Body of pancreas (tissue), 4 donors: ENCODE measurements around the gene RBM7. TPM values are rescaled to one million over a fixed set of nuclear protein-coding genes. Genes with fewer than 3 reads are reported as not detected.

ENCODE experiments used
- ATAC-seq: fragments of 150-250 bp; one replicate; pipeline ENCODE4 v1.9.1; 2016
- DNase-seq, 4 donors: peaks; one replicate each; pipeline ENCODE4 v3.0.0-alpha.2; 2019
- H3K27ac ChIP-seq, 4 donors: fragments of 200-600 bp; sonication (generic); 1 replicate in 3 of 4; 2 replicates in 1 of 4; pipeline versions ENCODE4 v1.5.1 to v1.6.1; 2016 to 2019; ENCODE audit warnings: mild to moderate bottlenecking in 1 of 4, mixed read lengths in 1 of 4, moderate library complexity in 1 of 4
- H3K27me3 ChIP-seq, 2 donors: fragments of 200-600 bp; sonication (generic); one replicate each; pipeline ENCODE4 v1.6.0; 2016; ENCODE audit warnings: mild to moderate bottlenecking in 1 of 2
- H3K36me3 ChIP-seq, 2 donors: fragments of 200-600 bp; sonication (generic); replicated peaks in 1 of 2; 2 replicates each; pipeline ENCODE4 v1.5.1; 2016; ENCODE audit warnings: low read depth in 2 of 2; ENCODE audit not compliant: insufficient read depth in 1 of 2
- H3K4me1 ChIP-seq: fragments of 200-600 bp; sonication (generic); one replicate; pipeline ENCODE4 v1.6.0; 2016
- H3K4me3 ChIP-seq, 2 donors: fragments of 200-600 bp; sonication (generic); 1 replicate in 1 of 2; 2 replicates in 1 of 2; pipeline ENCODE4 v1.5.1; 2016 to 2019
- H3K9me3 ChIP-seq, 3 donors: fragments of 200-600 bp; sonication (generic); 1 replicate in 2 of 3; 2 replicates in 1 of 3; pipeline ENCODE4 v1.5.1; 2016
- POLR2A ChIP-seq, 3 donors: fragments of 450-650 bp; IDR thresholded peaks; one replicate each; pipeline ENCODE4 v1.6.1; 2016; ENCODE audit warnings: antibody characterized with exemption in 3 of 3, mild to moderate bottlenecking in 2 of 3
- WGBS, 2 donors: methylation state at CpG; one replicate each; pipeline ENCODE4 v1.1.5; 2017; 5-methylcytosine and 5-hydroxymethylcytosine counted together
- intact Hi-C: fragments of 100-400 bp; cut with DNase I; formaldehyde crosslinking; loops from one replicate; pipeline ENCODE4 v1.15.1; 2023
- total RNA-seq, 2 donors: library from RNA; depleted of rRNA; stranded (reverse); fragments of >200 nt; gene quantifications; one replicate each; pipeline ENCODE4 v1.1.0, GENCODE V29; 2016
- TF ChIP-seq, protein P1 (sequence below), 7 experiments: fragments of 450-650 bp in 4 of 7; fragments of 200-600 bp in 3 of 7; sonication (generic) in 3 of 7; IDR thresholded peaks; one replicate each; pipeline ENCODE4 v1.5.1; 2016 to 2019; ENCODE audit warnings: antibody characterized with exemption in 7 of 7

RBM7 gene
- total RNA-seq, 2 donors from 2014 or later = 7.6 to 9.6 TPM

DNA sequence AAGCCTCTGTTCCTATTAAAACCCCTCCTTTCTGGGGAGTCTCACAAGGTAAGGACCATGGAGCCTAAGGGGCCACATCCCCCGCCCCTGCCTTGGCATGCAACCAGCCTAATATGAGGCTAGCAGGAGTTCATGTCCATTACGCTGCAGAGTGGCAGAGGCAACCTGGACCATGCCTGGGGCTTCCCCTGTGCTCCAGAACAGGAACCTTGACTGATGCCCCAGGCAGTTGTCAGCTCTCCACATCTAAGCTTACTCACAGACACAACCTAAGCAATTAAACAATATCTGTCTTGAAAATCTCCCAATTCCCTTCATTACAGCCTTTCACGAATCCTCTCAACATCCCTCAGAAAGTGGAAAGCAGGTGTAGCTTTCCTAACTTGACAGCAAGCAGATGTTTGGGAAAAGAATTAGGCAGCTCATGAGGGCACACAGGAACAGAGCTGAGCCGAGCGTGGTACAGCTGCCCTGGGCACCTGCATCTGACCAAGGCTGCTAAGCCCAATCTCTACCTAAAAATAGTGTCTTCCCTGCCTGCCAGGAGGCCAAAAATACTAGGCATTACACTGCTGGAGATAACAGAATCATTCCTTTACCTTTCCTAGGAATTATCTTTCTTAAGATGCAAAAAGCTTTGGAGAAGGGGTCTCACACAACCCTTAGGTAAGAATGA is 20.9 kb upstream of the RBM7 start:
- no peaks in the 10 kb centered on the region for H3K4me1 ChIP-seq
- no peaks in the 10 kb centered on the region for H3K9me3 ChIP-seq
- H3K27ac ChIP-seq = no peak overlapping the region
- H3K27me3 ChIP-seq = peaks cover 0 to 5% of the 10 kb centered on the region in 2 donors
- 67 to 70% methylated on average over 5 of the region's 5 CpGs for WGBS, 2 donors
- H3K36me3 ChIP-seq = no peaks in the 10 kb centered on the region
- ATAC-seq (no peak), DNase-seq (no peak)
- H3K4me3 ChIP-seq = no peak overlapping the region
- no peak for TF ChIP-seq POLR2A (IDR thresholded peaks at IDR 0.05)
- TF ChIP-seq, protein P1, sequence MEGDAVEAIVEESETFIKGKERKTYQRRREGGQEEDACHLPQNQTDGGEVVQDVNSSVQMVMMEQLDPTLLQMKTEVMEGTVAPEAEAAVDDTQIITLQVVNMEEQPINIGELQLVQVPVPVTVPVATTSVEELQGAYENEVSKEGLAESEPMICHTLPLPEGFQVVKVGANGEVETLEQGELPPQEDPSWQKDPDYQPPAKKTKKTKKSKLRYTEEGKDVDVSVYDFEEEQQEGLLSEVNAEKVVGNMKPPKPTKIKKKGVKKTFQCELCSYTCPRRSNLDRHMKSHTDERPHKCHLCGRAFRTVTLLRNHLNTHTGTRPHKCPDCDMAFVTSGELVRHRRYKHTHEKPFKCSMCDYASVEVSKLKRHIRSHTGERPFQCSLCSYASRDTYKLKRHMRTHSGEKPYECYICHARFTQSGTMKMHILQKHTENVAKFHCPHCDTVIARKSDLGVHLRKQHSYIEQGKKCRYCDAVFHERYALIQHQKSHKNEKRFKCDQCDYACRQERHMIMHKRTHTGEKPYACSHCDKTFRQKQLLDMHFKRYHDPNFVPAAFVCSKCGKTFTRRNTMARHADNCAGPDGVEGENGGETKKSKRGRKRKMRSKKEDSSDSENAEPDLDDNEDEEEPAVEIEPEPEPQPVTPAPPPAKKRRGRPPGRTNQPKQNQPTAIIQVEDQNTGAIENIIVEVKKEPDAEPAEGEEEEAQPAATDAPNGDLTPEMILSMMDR (IDR thresholded peaks at IDR 0.05) = no peak
- intact Hi-C loops = no loop called here

DNA sequence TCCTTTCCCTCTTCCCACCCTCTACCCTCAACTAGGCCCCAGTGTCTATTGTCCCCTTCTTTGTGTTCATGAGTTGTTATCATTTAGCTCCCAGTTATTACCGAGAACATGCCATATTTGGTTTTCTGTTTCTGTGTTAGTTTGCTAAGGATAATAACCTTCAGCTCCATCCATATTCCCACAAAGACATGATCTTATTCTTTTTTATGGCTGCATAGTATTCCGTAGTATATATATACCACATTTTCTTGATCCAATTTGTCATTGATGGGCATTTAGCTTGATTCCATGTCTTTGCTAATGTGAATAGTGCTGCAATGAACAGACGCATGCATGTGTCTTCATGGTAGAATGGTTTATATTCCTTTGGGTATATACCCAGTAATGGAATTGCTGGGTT is 18.0 kb upstream of the RBM7 start:
- ATAC-seq (no peak), DNase-seq (no peak)
- Histone ChIP-seq H3K9me3 (no peaks in the 10 kb centered on the region), H3K4me3 (no peak overlapping the region), H3K4me1 (no peaks in the 10 kb centered on the region), H3K27ac (no peak overlapping the region), H3K27me3 (no peaks in the 10 kb centered on the region), H3K36me3 (no peaks in the 10 kb centered on the region)
- intact Hi-C loops = no loop called here
- TF ChIP-seq POLR2A (IDR thresholded peaks at IDR 0.05) = no peak
- TF ChIP-seq, protein P1 (IDR thresholded peaks at IDR 0.05) = no peak
- WGBS, 2 donors = 74 to 78% methylated on average over 3 of the region's 3 CpGs

DNA sequence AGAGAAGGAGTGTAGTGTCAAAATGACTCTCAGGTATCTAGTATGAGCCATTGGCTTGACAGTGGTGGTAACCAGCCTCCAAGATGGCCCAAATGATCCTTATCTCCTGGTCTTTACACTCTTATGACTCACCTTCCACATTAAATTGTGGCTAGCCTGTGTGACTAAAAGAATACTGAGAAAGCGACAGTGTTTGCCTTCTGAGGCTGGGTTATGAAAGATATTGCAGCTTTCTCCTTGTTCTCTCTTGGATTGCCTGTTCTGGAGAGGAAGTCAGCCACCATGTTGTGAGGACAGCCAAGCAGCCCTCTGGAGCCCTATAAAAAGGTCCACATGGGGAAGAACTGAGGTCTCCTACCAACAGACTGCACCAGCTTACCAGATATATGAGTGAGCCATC is 16.0 kb upstream of the RBM7 start:
- no peak for ATAC-seq
- WGBS, 2 donors = 67 to 81% methylated on average over 1 of the region's 1 CpG
- Histone ChIP-seq H3K36me3 (no peaks in the 10 kb centered on the region), H3K27ac (no peak overlapping the region), H3K4me3 (no peak overlapping the region), H3K27me3 (no peaks in the 10 kb centered on the region), H3K4me1 (no peaks in the 10 kb centered on the region), H3K9me3 (no peaks in the 10 kb centered on the region)
- intact Hi-C loops = no loop called here
- TF ChIP-seq, protein P1 (IDR thresholded peaks at IDR 0.05) = no peak
- TF ChIP-seq POLR2A (IDR thresholded peaks at IDR 0.05) = no peak
- DNase-seq = no peak

DNA sequence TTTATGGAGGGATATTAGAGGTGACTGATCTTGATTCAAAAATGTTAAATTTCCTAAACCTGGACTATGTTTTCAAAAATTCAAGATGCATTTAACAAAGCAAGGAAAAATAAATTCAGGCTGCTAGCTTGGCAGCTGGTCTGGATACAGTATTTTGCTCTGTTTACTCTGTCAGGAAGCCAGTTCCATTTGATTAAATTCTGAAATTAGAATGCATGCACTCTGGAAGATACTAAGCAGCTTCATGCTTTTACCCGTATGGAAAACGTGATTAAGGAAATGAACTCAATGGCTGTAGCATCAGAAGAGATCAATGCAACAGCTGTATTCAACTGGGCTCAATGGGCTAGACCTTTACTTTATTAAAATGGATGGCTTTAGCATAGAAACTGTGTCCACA is 14.3 kb upstream of the RBM7 start:
- no peaks in the 10 kb centered on the region for H3K36me3 ChIP-seq
- H3K4me3 ChIP-seq = no peak overlapping the region
- no peak for ATAC-seq
- no peak overlapping the region for H3K27ac ChIP-seq
- no peaks in the 10 kb centered on the region for H3K9me3 ChIP-seq
- 33 to 35% methylated on average over 2 of the region's 2 CpGs for WGBS, 2 donors
- H3K4me1 ChIP-seq = no peaks in the 10 kb centered on the region
- H3K27me3 ChIP-seq = no peaks in the 10 kb centered on the region
- no peak for TF ChIP-seq POLR2A (IDR thresholded peaks at IDR 0.05)
- TF ChIP-seq, protein P1 (IDR thresholded peaks at IDR 0.05) = no peak
- intact Hi-C loops = no loop called here
- no peak for DNase-seq

DNA sequence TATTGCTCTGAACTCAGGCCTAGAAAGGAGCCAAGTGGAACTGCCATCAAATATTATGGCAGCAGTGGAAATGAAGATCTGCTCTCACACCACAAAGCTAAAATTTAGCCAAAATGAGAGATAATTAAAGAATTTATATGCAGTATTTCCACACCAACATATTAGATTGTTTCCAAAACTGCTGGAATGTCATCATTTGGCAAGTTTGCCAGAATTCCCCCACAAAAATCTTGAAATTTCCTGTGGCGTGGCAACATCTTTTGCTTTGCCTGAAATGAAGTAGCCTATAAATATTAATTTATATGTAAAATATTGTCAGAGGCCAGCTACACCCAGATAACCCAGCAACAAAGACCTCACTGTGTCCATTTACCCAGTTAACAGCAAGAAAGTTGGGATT is 13.9 kb upstream of the RBM7 start:
- TF ChIP-seq, protein P1 (IDR thresholded peaks at IDR 0.05) = no peak
- TF ChIP-seq POLR2A (IDR thresholded peaks at IDR 0.05) = no peak
- Histone ChIP-seq H3K4me1 (no peaks in the 10 kb centered on the region), H3K36me3 (no peaks in the 10 kb centered on the region), H3K9me3 (no peaks in the 10 kb centered on the region), H3K27me3 (no peaks in the 10 kb centered on the region), H3K4me3 (no peak overlapping the region), H3K27ac (no peak overlapping the region)
- DNase-seq = no peak
- 79 to 96% methylated on average over 1 of the region's 1 CpG for WGBS, 2 donors
- intact Hi-C loops = no loop called here
- ATAC-seq = no peak
